ENCODE measurements around the gene MAP4.

GRCh38 chr3:47888986-47889757 lies 127.0 kb downstream of the MAP4 start:
- TF ChIP-seq CTCF (conservative IDR thresholded peaks at IDR 0.05; ENCODE audit: low read length) = no peak
- no peak for TF ChIP-seq EZH2phosphoT487 (IDR thresholded peaks at IDR 0.05; ENCODE audit: borderline replicate concordance)

Data from Loucy (cell line).